IPS-18a (cell line): ENCODE results near the gene LYSMD4.
"Not testable (repeated sequence)": the region's sequence is repeated elsewhere in the genome, so short reads cannot be mapped to it uniquely, and the experiment has no call there.

Experiments
- H3K27ac ChIP-seq: one replicate; pipeline ENCODE4 v1.5.1; 2013; ENCODE audit warnings: low read length
- H3K27me3 ChIP-seq: one replicate; pipeline ENCODE4 v1.6.1; 2013; ENCODE audit warnings: mild to moderate bottlenecking, low read length; ENCODE audit not compliant: control insufficient read depth, insufficient read depth
- H3K36me3 ChIP-seq: one replicate; pipeline ENCODE4 v1.6.1; 2013; ENCODE audit warnings: low read depth, low read length; ENCODE audit not compliant: control insufficient read depth
- H3K4me1 ChIP-seq: one replicate; pipeline ENCODE4 v1.6.1; 2013; ENCODE audit warnings: low read depth, low read length; ENCODE audit not compliant: control insufficient read depth
- H3K4me3 ChIP-seq: one replicate; pipeline ENCODE4 v1.5.1; 2013; ENCODE audit warnings: low read length
- H3K9ac ChIP-seq: one replicate; pipeline ENCODE4 v1.6.1; 2013; ENCODE audit warnings: mild to moderate bottlenecking, low read length, moderate library complexity
- H3K9me3 ChIP-seq: one replicate; pipeline ENCODE4 v1.6.1; 2013; ENCODE audit warnings: low read depth, low read length; ENCODE audit not compliant: control insufficient read depth

LYSMD4 gene

GRCh38 chr15:99745370-99746086, 12.3 kb upstream of the LYSMD4 start:
- Histone ChIP-seq H3K9ac (no peak overlapping the region), H3K27me3 (no peaks in the 10 kb centered on the region), H3K27ac (no peak overlapping the region), H3K36me3 (no peaks in the 10 kb centered on the region), H3K4me1 (no peaks in the 10 kb centered on the region), H3K9me3 (no peaks in the 10 kb centered on the region), H3K4me3 (no peak overlapping the region)

- no peak overlapping the region for H3K27ac ChIP-seq
- no peaks in the 10 kb centered on the region for H3K4me1 ChIP-seq
- H3K9ac ChIP-seq, result no peak overlapping the region
- H3K27me3 ChIP-seq, result no peaks in the 10 kb centered on the region
- no peaks in the 10 kb centered on the region for H3K36me3 ChIP-seq
- H3K4me3 ChIP-seq, result no peak overlapping the region
- no peaks in the 10 kb centered on the region for H3K9me3 ChIP-seq
Measured at GRCh38 chr15:99744142-99744541, 10.9 kb upstream of the LYSMD4 start.

- no peaks in the 10 kb centered on the region for H3K27me3 ChIP-seq
- no peak overlapping the region for H3K27ac ChIP-seq
- H3K36me3 ChIP-seq, result no peaks in the 10 kb centered on the region
- no peaks in the 10 kb centered on the region for H3K4me1 ChIP-seq
- no peaks in the 10 kb centered on the region for H3K9me3 ChIP-seq
- H3K4me3 ChIP-seq, result no peak overlapping the region
- no peak overlapping the region for H3K9ac ChIP-seq
Measured at GRCh38 chr15:99741835-99742234, 8.6 kb upstream of the LYSMD4 start.

GRCh38 chr15:99738021-99738847, 5.0 kb upstream of the LYSMD4 start:
- Histone ChIP-seq H3K9me3 (no peaks in the 10 kb centered on the region), H3K4me1 (no peaks in the 10 kb centered on the region), H3K27ac (no peak overlapping the region), H3K4me3 (no peak overlapping the region), H3K9ac (no peak overlapping the region), H3K27me3 (no peaks in the 10 kb centered on the region), H3K36me3 (no peaks in the 10 kb centered on the region)

- Histone ChIP-seq H3K4me1 (peaks cover 7% of the 10 kb centered on the region), H3K36me3 (no peaks in the 10 kb centered on the region), H3K4me3 (no peak overlapping the region), H3K9ac (no peak overlapping the region), H3K9me3 (no peaks in the 10 kb centered on the region), H3K27ac (no peak overlapping the region), H3K27me3 (peaks cover 9% of the 10 kb centered on the region)
Measured at GRCh38 chr15:99736702-99737101, 3.5 kb upstream of the LYSMD4 start.

GRCh38 chr15:99735868-99736267, 2.6 kb upstream of the LYSMD4 start:
- Histone ChIP-seq H3K36me3 (no peaks in the 10 kb centered on the region), H3K4me3 (no peak overlapping the region), H3K27ac (no peak overlapping the region), H3K9ac (no peak overlapping the region), H3K4me1 (peaks cover 14% of the 10 kb centered on the region), H3K9me3 (no peaks in the 10 kb centered on the region), H3K27me3 (peaks cover 11% of the 10 kb centered on the region)

GRCh38 chr15:99734575-99734974, 1.3 kb upstream of the LYSMD4 start:
- peaks cover 11% of the 10 kb centered on the region for H3K27me3 ChIP-seq
- H3K9ac ChIP-seq, result no peak overlapping the region
- peaks cover 17% of the 10 kb centered on the region for H3K4me1 ChIP-seq
- H3K4me3 ChIP-seq, result no peak overlapping the region
- H3K9me3 ChIP-seq, result no peaks in the 10 kb centered on the region
- H3K27ac ChIP-seq, result no peak overlapping the region
- H3K36me3 ChIP-seq, result no peaks in the 10 kb centered on the region

- not testable (repeated sequence) for H3K36me3 ChIP-seq, H3K27ac ChIP-seq, H3K9me3 ChIP-seq
- H3K27me3 ChIP-seq, result peaks cover 11% of the 10 kb centered on the region
- H3K4me3 ChIP-seq, result peak overlapping the region; percentile 57
- peaks cover 17% of the 10 kb centered on the region for H3K4me1 ChIP-seq
- peak overlapping the region; percentile 64 for H3K9ac ChIP-seq
Measured at GRCh38 chr15:99734040-99734291, 729 bp upstream of the LYSMD4 start.

- Histone ChIP-seq H3K4me3 (peak overlapping the region; percentile 49), H3K9me3 (no peaks in the 10 kb centered on the region), H3K9ac (peak overlapping the region; percentile 3), H3K27me3 (peaks cover 11% of the 10 kb centered on the region), H3K36me3 (peaks cover 6% of the 10 kb centered on the region), H3K4me1 (peaks cover 17% of the 10 kb centered on the region), H3K27ac (no peak overlapping the region)
Measured at GRCh38 chr15:99732751-99733267, 428 bp downstream of the LYSMD4 start.

GRCh38 chr15:99732124-99732750, 1.0 kb downstream of the LYSMD4 start:
- Histone ChIP-seq H3K36me3 (peaks cover 6% of the 10 kb centered on the region), H3K4me3 (peak overlapping the region; percentile 49), H3K9me3 (no peaks in the 10 kb centered on the region), H3K27ac (no peak overlapping the region), H3K9ac (peak overlapping the region; percentile 3), H3K4me1 (peaks cover 17% of the 10 kb centered on the region), H3K27me3 (peaks cover 11% of the 10 kb centered on the region)

- H3K4me3 ChIP-seq, result peak overlapping the region; percentile 49
- H3K9ac ChIP-seq, result no peak overlapping the region
- H3K27ac ChIP-seq, result no peak overlapping the region
Measured at GRCh38 chr15:99731336-99732123, 1.7 kb downstream of the LYSMD4 start.

More at GRCh38 chr15:99731336-99732123, 1.7 kb downstream of the LYSMD4 start:
- Histone ChIP-seq H3K36me3 (peaks cover 6% of the 10 kb centered on the region), H3K27me3 (peaks cover 11% of the 10 kb centered on the region), H3K4me1 (peaks cover 17% of the 10 kb centered on the region), H3K9me3 (no peaks in the 10 kb centered on the region)
